Sigmoid colon (tissue), 7 donors: ENCODE data around the gene TBC1D1. TPM values are rescaled to one million over a fixed set of nuclear protein-coding genes. Genes with fewer than 3 reads are reported as not detected.

Experiments
- DNase-seq: peaks from one replicate; pipeline ENCODE4 v3.0.0-alpha.2; 2019
- H3K27ac ChIP-seq, 4 donors: fragments of 200-600 bp; sonication (generic); one replicate each; pipeline ENCODE4 v1.5.1; 2016 to 2019; ENCODE audit warnings: mild to moderate bottlenecking in 1 of 4
- H3K27me3 ChIP-seq, 3 donors: fragments of 200-600 bp; sonication (generic); one replicate each; pipeline ENCODE4 v1.5.1; 2019; ENCODE audit warnings: mild to moderate bottlenecking in 1 of 3
- H3K36me3 ChIP-seq, 4 donors: fragments of 200-600 bp; sonication (generic); one replicate each; pipeline ENCODE4 v1.5.1; 2016 to 2019
- H3K4me1 ChIP-seq, 4 donors: fragments of 200-600 bp; sonication (generic); one replicate each; pipeline ENCODE4 v1.5.1; 2017 to 2019
- H3K4me3 ChIP-seq, 4 donors: fragments of 200-600 bp; sonication (generic); one replicate each; pipeline ENCODE4 v1.5.1; 2017 to 2019; ENCODE audit warnings: mild to moderate bottlenecking in 2 of 4, moderate library complexity in 1 of 4
- H3K9me3 ChIP-seq, 4 donors: fragments of 200-600 bp in 3 of 4; sonication (generic) in 3 of 4; one replicate each; pipeline versions ENCODE4 v1.5.1 to v1.6.1; 2013 to 2019
- EP300 ChIP-seq, 4 donors: sonication (generic); formaldehyde crosslinking; IDR thresholded peaks; one replicate each; pipeline ENCODE4 v1.6.1; 2017; ENCODE audit warnings: antibody characterized with exemption in 4 of 4
- POLR2A ChIP-seq, 2 donors: fragments of 450-650 bp; IDR thresholded peaks; one replicate each; pipeline ENCODE4 v1.6.1; 2016; ENCODE audit warnings: antibody characterized with exemption in 2 of 2, mild to moderate bottlenecking in 2 of 2, moderate library complexity in 2 of 2
- POLR2AphosphoS5 ChIP-seq, 4 donors: sonication (generic); formaldehyde crosslinking; IDR thresholded peaks; one replicate each; pipeline ENCODE4 v1.6.1; 2017; ENCODE audit warnings: antibody characterized with exemption in 4 of 4
- WGBS, 2 donors: extraction: QIAGEN DNeasy Blood & Tissue Kit; methylation state at CpG; one replicate each; pipeline ENCODE4 v1.1.7; 2013; 5-methylcytosine and 5-hydroxymethylcytosine counted together
- intact Hi-C: fragments of 100-400 bp; cut with DNase I; formaldehyde crosslinking; loops from one replicate; pipeline ENCODE4 v1.15.1; 2023
- polyA plus RNA-seq, 3 donors: library from polyadenylated mRNA; stranded (reverse); fragments of 200-250 nt; gene quantifications; one replicate each; pipeline ENCODE4 v1.2.3, GENCODE V29; 2013
- total RNA-seq, 4 donors: library from RNA; depleted of rRNA; stranded (reverse); fragments of >200 nt; gene quantifications; one replicate each; pipeline ENCODE4 v1.1.0, GENCODE V29; 2016
- TF ChIP-seq, protein P1 (sequence below), 4 experiments: fragments of 450-650 bp in 3 of 4; fragments of 200-600 bp in 1 of 4; IDR thresholded peaks; one replicate each; pipeline ENCODE4 v1.5.1; 2016 to 2019; ENCODE audit warnings: antibody characterized with exemption in 4 of 4, mild to moderate bottlenecking in 3 of 4, moderate library complexity in 2 of 4
- donor health status: healthy with polysubstance abuse.
- donor health status: Bipolar disorder and iron deficiency.
- donor health status: healthy.

The TBC1D1 gene
- total and polyA plus RNA-seq, 7 donors = 31.2 to 450 (median 253) TPM

DNA sequence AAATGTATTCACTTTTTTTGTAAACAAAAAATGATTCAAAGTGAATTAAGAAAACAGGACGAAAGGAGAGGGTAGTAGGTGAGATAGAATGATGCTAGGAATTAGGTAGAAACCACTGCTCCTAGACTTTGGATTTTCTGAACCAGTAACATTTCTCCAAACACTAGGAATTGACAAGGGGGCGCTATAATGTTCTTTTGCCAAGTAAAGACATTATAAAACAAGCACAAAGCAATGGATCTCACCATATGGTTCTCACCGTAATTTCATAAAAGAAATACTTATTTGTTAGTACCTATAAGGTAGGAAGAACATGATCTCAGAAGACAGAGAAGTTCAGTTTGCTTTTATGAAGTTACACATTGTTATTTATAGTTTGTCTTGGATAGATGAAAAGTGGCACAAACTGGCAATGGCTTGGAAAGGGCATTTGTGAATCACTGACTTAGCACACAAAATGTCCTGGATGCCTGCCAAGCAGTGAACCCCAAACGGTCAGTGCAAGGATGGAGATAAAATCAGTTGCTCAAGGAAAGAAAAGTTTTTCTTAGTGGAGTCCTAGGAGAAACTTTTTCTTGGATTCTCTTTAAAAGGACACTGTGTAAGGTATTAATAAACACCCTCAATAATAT, 8.1 kb upstream of the TBC1D1 start:
- intact Hi-C loops = loop anchor here (10.0 kb wide), 2 partner anchors 782 to 1062 kb away; partner anchors contain the start of gene KLF3
- TF ChIP-seq POLR2A (IDR thresholded peaks at IDR 0.05) (no peak), EP300 (IDR thresholded peaks at IDR 0.05) (no peak), POLR2AphosphoS5 (IDR thresholded peaks at IDR 0.05) (no peak)
- TF ChIP-seq, protein P1, sequence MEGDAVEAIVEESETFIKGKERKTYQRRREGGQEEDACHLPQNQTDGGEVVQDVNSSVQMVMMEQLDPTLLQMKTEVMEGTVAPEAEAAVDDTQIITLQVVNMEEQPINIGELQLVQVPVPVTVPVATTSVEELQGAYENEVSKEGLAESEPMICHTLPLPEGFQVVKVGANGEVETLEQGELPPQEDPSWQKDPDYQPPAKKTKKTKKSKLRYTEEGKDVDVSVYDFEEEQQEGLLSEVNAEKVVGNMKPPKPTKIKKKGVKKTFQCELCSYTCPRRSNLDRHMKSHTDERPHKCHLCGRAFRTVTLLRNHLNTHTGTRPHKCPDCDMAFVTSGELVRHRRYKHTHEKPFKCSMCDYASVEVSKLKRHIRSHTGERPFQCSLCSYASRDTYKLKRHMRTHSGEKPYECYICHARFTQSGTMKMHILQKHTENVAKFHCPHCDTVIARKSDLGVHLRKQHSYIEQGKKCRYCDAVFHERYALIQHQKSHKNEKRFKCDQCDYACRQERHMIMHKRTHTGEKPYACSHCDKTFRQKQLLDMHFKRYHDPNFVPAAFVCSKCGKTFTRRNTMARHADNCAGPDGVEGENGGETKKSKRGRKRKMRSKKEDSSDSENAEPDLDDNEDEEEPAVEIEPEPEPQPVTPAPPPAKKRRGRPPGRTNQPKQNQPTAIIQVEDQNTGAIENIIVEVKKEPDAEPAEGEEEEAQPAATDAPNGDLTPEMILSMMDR (IDR thresholded peaks at IDR 0.05) = no peak
- no peaks in the 10 kb centered on the region for H3K36me3 ChIP-seq
- H3K9me3 ChIP-seq = no peaks in the 10 kb centered on the region
- no peak overlapping the region for H3K4me3 ChIP-seq
- no peaks in the 10 kb centered on the region for H3K27me3 ChIP-seq
- H3K27ac ChIP-seq = peak overlapping the region in 3 of 4 donors; percentile 19 to 83 (median 73)
- peaks cover 0 to 67% (median 38%) of the 10 kb centered on the region in 4 donors for H3K4me1 ChIP-seq
- 64 to 66% methylated on average over 4 of the region's 4 CpGs for WGBS, 2 donors
- DNase-seq = no peak

DNA sequence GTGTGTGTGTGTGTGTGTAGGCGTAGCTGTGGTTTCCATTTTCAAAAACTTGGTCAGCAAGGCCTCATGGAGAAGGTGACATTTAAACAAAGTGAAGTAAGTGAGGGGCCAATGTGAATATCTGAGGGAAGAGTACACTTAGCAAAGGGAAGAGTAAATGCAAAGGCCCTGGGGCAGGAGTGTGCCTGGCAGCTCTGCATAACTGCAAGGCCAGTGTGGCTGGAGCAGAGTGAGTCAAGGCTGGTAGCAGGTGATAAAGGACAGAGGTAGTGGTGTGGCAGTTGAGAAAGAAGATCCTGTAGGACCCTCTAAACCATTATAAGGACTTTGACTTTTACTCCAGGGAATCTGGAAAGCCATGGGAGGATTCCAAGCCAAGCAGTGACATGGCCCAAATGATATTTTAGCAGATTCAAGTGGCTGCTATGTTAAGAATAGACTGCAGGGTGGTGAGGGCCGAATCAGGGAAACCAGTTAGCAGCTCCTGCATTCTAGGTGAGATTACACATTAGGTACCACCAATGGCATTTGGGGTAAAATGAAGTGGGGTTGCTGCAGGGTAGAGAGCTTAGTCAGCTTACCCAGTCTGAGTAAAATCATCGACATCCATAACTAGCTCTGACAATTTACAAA, 5.9 kb upstream of the TBC1D1 start:
- intact Hi-C loops = loop anchor here (5.0 to 10.0 kb wide), 3 partner anchors 198 to 1060 kb away; partner anchors contain the start of genes KLF3 and RELL1
- no peaks in the 10 kb centered on the region for H3K9me3 ChIP-seq

DNA sequence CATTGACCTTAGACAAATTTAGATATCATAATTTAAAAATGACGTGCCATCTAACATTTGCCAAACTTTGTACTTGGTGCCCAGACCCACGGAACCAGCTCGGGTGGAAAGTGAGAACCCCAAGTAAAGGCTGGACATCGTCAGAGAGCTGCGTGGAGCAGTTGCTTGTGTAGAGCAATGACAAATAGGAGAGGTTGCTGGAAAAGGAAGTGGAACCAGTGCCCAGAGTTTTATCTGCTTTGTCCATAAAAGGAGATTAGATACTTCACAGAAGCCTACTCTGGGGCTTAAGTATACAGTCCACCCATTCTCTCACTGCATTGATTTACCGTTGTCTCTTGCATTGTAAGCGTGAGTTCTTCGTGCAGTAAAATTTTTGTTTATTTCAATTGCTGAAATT, 5.4 kb upstream of the TBC1D1 start:
- TF ChIP-seq EP300 (IDR thresholded peaks at IDR 0.05) = peak; percentile 48 to 92 (median 72)
- peak; percentile 75 to 91 (median 87) for TF ChIP-seq POLR2AphosphoS5 (IDR thresholded peaks at IDR 0.05)
- TF ChIP-seq, protein P1 (IDR thresholded peaks at IDR 0.05) = no peak
- WGBS, 2 donors = 11 to 43% methylated on average over 8 of the region's 8 CpGs
- peak; percentile 92 for DNase-seq
- H3K36me3 ChIP-seq = no peaks in the 10 kb centered on the region
- intact Hi-C loops = loop anchor here (5.0 to 10.0 kb wide), 3 partner anchors 198 to 1059 kb away; partner anchors contain the start of genes KLF3 and RELL1
- H3K4me1 ChIP-seq = peaks cover 0 to 57% (median 34%) of the 10 kb centered on the region in 4 donors
- peak overlapping the region; percentile 81 to 98 (median 92) for H3K27ac ChIP-seq
- peak overlapping the region in 1 of 4 donors; percentile 18 for H3K4me3 ChIP-seq
- no peaks in the 10 kb centered on the region for H3K9me3 ChIP-seq
- H3K27me3 ChIP-seq = no peaks in the 10 kb centered on the region

More for the DNA sequence above, 5.9 kb upstream of the TBC1D1 start:
- TF ChIP-seq POLR2A (IDR thresholded peaks at IDR 0.05) = no peak
- TF ChIP-seq, protein P1 (IDR thresholded peaks at IDR 0.05) = peak in 2 of 4 experiments; percentile 14 to 29
- peaks cover 0 to 57% (median 31%) of the 10 kb centered on the region in 4 donors for H3K4me1 ChIP-seq
- no peaks in the 10 kb centered on the region for H3K27me3 ChIP-seq
- H3K27ac ChIP-seq = peak overlapping the region; percentile 81 to 98 (median 92)
- no peak overlapping the region for H3K4me3 ChIP-seq
- 81 to 87% methylated on average over 3 of the region's 3 CpGs for WGBS, 2 donors
- DNase-seq = no peak
- H3K36me3 ChIP-seq = no peaks in the 10 kb centered on the region

DNA sequence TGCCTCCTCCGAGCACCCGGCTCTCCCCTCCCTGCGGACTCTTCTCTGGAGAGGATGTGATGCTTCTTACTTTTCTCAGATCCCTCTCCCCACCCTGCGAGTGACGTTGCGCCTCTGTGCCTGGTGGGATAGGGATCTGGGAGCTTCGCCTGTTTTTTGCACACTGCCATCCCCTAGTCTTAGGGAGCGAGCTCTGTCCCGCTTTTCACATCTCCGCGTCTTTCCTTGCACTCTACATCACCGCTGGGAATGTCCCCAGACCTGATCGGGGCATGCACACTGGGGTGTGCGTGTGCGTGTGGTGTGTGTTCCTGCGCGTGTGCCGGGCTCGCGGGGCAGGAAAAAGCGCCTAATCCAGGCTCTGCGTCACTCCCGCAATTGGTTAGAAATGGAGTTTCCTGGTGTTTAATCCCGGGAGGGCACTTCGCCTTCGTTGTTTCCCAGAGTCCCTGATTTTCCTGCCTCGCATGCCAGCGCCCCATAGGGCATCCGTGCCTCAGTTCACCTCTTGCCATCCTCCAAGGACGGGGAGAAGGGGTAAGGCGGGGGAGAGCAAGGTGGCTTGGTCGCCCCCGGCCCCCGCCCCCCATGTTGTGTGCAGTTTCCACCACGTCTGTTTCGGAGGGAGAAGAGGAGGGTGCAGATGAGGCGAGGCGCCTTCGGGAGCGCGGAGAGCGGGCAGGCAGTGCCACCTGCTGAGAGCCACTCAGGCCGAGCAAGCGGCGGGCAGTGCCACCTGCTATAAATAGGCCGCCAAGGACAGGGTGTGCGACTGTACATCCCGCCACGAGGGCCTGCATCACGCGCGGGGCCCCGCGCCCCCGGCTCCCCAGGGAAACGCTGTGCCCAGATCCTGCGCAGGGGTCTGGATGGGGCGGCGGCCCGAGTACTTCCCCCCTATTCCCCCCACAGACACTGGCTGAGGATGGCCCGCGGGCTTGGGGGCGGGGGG, 759 bp upstream of the TBC1D1 start:
- TF ChIP-seq, protein P1 (IDR thresholded peaks at IDR 0.05) = peak in 2 of 4 experiments; percentile 20 to 39
- TF ChIP-seq EP300 (IDR thresholded peaks at IDR 0.05) = peak in 1 of 4 donors; percentile 34
- TF ChIP-seq POLR2AphosphoS5 (IDR thresholded peaks at IDR 0.05) = peak; percentile 77 to 86 (median 83)
- TF ChIP-seq POLR2A (IDR thresholded peaks at IDR 0.05) = peak; percentile 18 to 67
- Histone ChIP-seq H3K36me3 (no peaks in the 10 kb centered on the region), H3K9me3 (no peaks in the 10 kb centered on the region), H3K27me3 (no peaks in the 10 kb centered on the region), H3K27ac (peak overlapping the region; percentile 88 to 98 (median 94)), H3K4me3 (peak overlapping the region; percentile 75 to 97 (median 87)), H3K4me1 (peaks cover 0 to 64% (median 49%) of the 10 kb centered on the region in 4 donors)
- WGBS, 2 donors = 9 to 25% methylated on average over 63 of the region's 63 CpGs
- intact Hi-C loops = loop anchor here (1.0 to 10.0 kb wide), 8 partner anchors 17 to 1055 kb away; partner anchors contain the start of genes KLF3, PGM2 and RELL1
- DNase-seq = peak; percentile 93
